ENCODE measurements around the gene CRELD1. TPM values are rescaled to one million over a fixed set of nuclear protein-coding genes. Genes with fewer than 3 reads are reported as not detected.

CRELD1 gene
- total and polyA plus RNA-seq, 2 of the 13 experiments (the other 11 are each of a cell fraction or from before 2014, with no cell fraction given): 27.1 to 61.9 TPM

DNA sequence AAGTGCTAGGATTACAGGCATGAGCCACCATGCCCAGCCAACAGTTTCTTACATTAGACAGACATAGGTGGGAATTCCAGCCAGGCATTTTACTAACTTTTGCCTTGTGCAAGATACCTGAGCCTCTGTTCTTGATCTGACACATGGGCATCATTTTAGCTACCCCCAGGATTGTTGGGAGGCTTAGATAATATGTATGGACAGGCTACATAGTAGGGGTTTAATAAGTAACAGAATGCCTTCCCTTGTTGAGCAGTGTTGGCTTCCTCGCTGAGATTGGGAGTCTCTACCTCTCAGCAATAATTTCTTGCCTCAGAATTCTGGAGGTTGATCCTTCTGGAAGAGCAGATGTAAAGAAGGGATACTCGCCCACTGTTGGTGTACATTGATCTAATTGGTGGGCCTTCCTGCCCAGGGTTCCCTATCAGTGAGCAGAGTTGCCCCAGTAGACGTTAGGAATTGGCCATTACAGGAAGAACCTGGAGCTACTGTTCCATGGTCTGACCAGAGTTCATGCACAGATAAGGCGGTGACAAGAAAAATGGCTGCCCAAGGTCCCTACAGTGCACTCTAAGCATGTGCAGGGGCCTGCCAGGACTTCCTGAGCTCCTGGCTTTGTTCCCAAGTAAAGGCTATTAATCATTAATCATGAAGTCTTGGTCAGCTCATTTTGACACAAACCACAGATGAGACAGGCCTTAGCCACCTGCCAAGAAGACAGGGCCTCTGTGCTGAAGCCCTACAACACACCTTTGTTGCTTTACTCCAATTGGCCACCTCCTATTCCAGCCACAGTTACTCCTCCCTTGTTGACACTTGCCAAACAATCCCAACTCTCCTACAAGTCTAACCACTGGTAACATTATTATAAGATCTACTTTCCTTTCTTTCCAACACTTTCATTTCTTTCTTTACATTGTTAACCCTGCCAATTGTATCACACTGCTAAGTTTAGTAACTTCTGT lies 35.9 kb upstream of the CRELD1 start (continued):
- TF ChIP-seq, protein P1, sequence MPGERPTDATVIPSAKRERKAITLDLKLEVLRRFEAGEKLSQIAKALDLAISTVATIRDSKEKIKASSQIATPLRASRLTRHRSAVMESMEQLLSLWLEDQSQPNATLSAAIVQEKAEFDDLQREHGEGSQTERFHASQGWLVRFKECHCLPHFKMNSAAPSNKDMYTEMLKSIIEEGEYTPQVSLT (CRISPR knock-in tag; IDR thresholded peaks at IDR 0.05; ENCODE audit: borderline replicate concordance, low read depth): no peak
- TF ChIP-seq, protein P2, sequence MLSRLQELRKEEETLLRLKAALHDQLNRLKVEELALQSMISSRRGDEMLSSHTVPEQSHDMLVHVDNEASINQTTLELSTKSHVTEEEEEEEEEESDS (CRISPR knock-in tag; IDR thresholded peaks at IDR 0.05; ENCODE audit: borderline replicate concordance): no peak
- TF ChIP-seq ZNF7 (CRISPR knock-in tag; IDR thresholded peaks at IDR 0.05) (no peak), ZNF749 (CRISPR knock-in tag; IDR thresholded peaks at IDR 0.05; ENCODE audit: borderline replicate concordance) (no peak), ZNF264 (CRISPR knock-in tag; IDR thresholded peaks at IDR 0.05) (0 out of 2 replicates have a peak, but pooled peaks have one; percentile 16), TRIM24 (CRISPR knock-in tag; IDR thresholded peaks at IDR 0.05) (no peak), JUNB (CRISPR knock-in tag; IDR thresholded peaks at IDR 0.05; ENCODE audit: borderline replicate concordance) (no peak), JDP2 (CRISPR knock-in tag; IDR thresholded peaks at IDR 0.05; ENCODE audit: borderline replicate concordance) (no peak), SRSF9 (IDR thresholded peaks at IDR 0.05; ENCODE audit: borderline replicate concordance, insufficient read depth, low read depth, low read length, poor library complexity, severe bottlenecking) (no peak), ZNF207 (IDR thresholded peaks at IDR 0.05; ENCODE audit: borderline replicate concordance) (no peak), ZNF850 (CRISPR knock-in tag; conservative IDR thresholded peaks at IDR 0.05) (no peak), TEAD3 (CRISPR knock-in tag; optimal IDR thresholded peaks at IDR 0.05; ENCODE audit: borderline replicate concordance) (no peak), ZNF430 (CRISPR knock-in tag; IDR thresholded peaks at IDR 0.05) (no peak), ZNF180 (CRISPR knock-in tag; IDR thresholded peaks at IDR 0.05; ENCODE audit: borderline replicate concordance, low read depth) (no peak), ZNF343 (CRISPR knock-in tag; IDR thresholded peaks at IDR 0.05) (peak; percentile 90; the same call in 1 of the 2 replicates), NKX3-1 (CRISPR knock-in tag; IDR thresholded peaks at IDR 0.05) (no peak), RBFOX2 (IDR thresholded peaks at IDR 0.05; ENCODE audit: low read depth, low read length) (peak; percentile 70), ZNF468 (CRISPR knock-in tag; IDR thresholded peaks at IDR 0.05) (no peak), ZSCAN29 (CRISPR knock-in tag; conservative IDR thresholded peaks at IDR 0.05) (0 out of 2 replicates have a peak, but pooled peaks have one; percentile 36), CHCHD3 (CRISPR knock-in tag; IDR thresholded peaks at IDR 0.05) (no peak), ZSCAN25 (CRISPR knock-in tag; IDR thresholded peaks at IDR 0.05) (no peak), ZSCAN20 (CRISPR knock-in tag; IDR thresholded peaks at IDR 0.05; ENCODE audit: borderline replicate concordance) (no peak), HDAC1 (CRISPR knock-in tag; IDR thresholded peaks at IDR 0.05) (no peak)
- TF ChIP-seq, protein P3, sequence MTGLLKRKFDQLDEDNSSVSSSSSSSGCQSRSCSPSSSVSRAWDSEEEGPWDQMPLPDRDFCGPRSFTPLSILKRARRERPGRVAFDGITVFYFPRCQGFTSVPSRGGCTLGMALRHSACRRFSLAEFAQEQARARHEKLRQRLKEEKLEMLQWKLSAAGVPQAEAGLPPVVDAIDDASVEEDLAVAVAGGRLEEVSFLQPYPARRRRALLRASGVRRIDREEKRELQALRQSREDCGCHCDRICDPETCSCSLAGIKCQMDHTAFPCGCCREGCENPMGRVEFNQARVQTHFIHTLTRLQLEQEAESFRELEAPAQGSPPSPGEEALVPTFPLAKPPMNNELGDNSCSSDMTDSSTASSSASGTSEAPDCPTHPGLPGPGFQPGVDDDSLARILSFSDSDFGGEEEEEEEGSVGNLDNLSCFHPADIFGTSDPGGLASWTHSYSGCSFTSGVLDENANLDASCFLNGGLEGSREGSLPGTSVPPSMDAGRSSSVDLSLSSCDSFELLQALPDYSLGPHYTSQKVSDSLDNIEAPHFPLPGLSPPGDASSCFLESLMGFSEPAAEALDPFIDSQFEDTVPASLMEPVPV (CRISPR knock-in tag; IDR thresholded peaks at IDR 0.05): no peak
- TF ChIP-seq, protein P4, sequence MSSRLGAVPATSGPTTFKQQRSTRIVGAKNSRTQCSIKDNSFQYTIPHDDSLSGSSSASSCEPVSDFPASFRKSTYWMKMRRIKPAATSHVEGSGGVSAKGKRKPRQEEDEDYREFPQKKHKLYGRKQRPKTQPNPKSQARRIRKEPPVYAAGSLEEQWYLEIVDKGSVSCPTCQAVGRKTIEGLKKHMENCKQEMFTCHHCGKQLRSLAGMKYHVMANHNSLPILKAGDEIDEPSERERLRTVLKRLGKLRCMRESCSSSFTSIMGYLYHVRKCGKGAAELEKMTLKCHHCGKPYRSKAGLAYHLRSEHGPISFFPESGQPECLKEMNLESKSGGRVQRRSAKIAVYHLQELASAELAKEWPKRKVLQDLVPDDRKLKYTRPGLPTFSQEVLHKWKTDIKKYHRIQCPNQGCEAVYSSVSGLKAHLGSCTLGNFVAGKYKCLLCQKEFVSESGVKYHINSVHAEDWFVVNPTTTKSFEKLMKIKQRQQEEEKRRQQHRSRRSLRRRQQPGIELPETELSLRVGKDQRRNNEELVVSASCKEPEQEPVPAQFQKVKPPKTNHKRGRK (CRISPR knock-in tag; IDR thresholded peaks at IDR 0.05): no peak
- TF ChIP-seq, protein P5, sequence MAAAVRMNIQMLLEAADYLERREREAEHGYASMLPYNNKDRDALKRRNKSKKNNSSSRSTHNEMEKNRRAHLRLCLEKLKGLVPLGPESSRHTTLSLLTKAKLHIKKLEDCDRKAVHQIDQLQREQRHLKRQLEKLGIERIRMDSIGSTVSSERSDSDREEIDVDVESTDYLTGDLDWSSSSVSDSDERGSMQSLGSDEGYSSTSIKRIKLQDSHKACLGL (CRISPR knock-in tag; IDR thresholded peaks at IDR 0.05): no peak
